Mammary epithelial cell (primary cell): ENCODE data around the gene PRAMEF17.

Experiments
- EZH2 ChIP-seq: IDR thresholded peaks from 2 replicates; pipeline ENCODE4 v1.6.1; 2012; ENCODE audit warnings: low read length, inconsistent platforms, borderline replicate concordance
- TF ChIP-seq, protein P1 (sequence below), 2 donors: IDR thresholded peaks in 1 of 2; conservative IDR thresholded peaks in 1 of 2; 2 replicates each; pipeline ENCODE4 v1.5.1; 2011 to 2012; ENCODE audit warnings: inconsistent platforms in 2 of 2, low read length in 2 of 2, mild to moderate bottlenecking in 2 of 2, control low read depth in 1 of 2, low read depth in 1 of 2; ENCODE audit not compliant: insufficient read depth in 1 of 2; ENCODE audit errors: extremely low read depth in 1 of 2

GRCh38 chr1:13407811-13408210 lies 18.4 kb downstream of the PRAMEF17 start:
- no peak for TF ChIP-seq EZH2
- TF ChIP-seq, protein P1, sequence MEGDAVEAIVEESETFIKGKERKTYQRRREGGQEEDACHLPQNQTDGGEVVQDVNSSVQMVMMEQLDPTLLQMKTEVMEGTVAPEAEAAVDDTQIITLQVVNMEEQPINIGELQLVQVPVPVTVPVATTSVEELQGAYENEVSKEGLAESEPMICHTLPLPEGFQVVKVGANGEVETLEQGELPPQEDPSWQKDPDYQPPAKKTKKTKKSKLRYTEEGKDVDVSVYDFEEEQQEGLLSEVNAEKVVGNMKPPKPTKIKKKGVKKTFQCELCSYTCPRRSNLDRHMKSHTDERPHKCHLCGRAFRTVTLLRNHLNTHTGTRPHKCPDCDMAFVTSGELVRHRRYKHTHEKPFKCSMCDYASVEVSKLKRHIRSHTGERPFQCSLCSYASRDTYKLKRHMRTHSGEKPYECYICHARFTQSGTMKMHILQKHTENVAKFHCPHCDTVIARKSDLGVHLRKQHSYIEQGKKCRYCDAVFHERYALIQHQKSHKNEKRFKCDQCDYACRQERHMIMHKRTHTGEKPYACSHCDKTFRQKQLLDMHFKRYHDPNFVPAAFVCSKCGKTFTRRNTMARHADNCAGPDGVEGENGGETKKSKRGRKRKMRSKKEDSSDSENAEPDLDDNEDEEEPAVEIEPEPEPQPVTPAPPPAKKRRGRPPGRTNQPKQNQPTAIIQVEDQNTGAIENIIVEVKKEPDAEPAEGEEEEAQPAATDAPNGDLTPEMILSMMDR (conservative IDR thresholded peaks at IDR 0.05 in 1 of 2, IDR thresholded peaks at IDR 0.05 in 1 of 2; ENCODE audit: extremely low read depth in 1 of 2, insufficient read depth in 1 of 2, low read depth in 1 of 2, low read length in 2 of 2) = no peak
